HUES6 (cell line): ENCODE data around the gene PARN.
"Not testable (repeated sequence)": the region's sequence is repeated elsewhere in the genome, so short reads cannot be mapped to it uniquely, and the experiment has no call there.

ENCODE experiments used
- H3K27ac ChIP-seq: 2 replicates; pipeline ENCODE4 v1.7.0; 2013; ENCODE audit warnings: low read depth, mild to moderate bottlenecking, low read length, inconsistent platforms
- H3K27me3 ChIP-seq: 2 replicates; pipeline ENCODE4 v1.6.1; 2013; ENCODE audit warnings: low read length; ENCODE audit not compliant: control insufficient read depth, insufficient read depth
- H3K36me3 ChIP-seq: 2 replicates; pipeline ENCODE4 v1.6.1; 2013; ENCODE audit warnings: low read length; ENCODE audit not compliant: control insufficient read depth, insufficient read depth
- H3K4me1 ChIP-seq: 2 replicates; pipeline ENCODE4 v1.6.1; 2013; ENCODE audit warnings: low read length; ENCODE audit not compliant: control insufficient read depth, insufficient read depth
- H3K4me3 ChIP-seq: 2 replicates; pipeline ENCODE4 v1.5.1; 2013; ENCODE audit warnings: low read depth, low read length
- H3K9ac ChIP-seq: one replicate; pipeline ENCODE4 v1.6.1; 2013; ENCODE audit warnings: mild to moderate bottlenecking, low read length
- H3K9me3 ChIP-seq: 2 replicates; pipeline ENCODE4 v1.6.1; 2013; ENCODE audit warnings: low read depth, low read length; ENCODE audit not compliant: control insufficient read depth, insufficient read depth

Gene PARN

DNA sequence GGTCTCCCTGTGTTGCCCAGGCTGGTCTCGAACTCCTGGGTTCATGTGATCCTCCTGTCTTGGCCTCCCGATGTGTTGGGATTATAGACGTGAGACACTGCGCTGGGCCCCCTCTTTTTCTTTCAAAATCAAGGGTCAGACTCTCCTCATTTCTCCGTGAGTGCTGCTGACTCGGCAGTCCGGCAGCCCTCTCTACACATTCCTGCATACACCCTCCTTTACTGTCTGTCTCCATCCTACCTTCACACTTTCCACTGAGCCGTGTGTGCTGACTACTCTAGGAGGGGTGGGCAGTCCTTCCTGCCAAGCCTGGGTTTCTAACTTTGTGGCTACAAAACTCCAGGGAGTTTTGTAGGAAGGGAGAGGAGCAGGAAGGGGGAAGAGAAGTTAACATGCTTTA is 195.2 kb downstream of the PARN start:
- no peak overlapping the region for H3K4me3 ChIP-seq

DNA sequence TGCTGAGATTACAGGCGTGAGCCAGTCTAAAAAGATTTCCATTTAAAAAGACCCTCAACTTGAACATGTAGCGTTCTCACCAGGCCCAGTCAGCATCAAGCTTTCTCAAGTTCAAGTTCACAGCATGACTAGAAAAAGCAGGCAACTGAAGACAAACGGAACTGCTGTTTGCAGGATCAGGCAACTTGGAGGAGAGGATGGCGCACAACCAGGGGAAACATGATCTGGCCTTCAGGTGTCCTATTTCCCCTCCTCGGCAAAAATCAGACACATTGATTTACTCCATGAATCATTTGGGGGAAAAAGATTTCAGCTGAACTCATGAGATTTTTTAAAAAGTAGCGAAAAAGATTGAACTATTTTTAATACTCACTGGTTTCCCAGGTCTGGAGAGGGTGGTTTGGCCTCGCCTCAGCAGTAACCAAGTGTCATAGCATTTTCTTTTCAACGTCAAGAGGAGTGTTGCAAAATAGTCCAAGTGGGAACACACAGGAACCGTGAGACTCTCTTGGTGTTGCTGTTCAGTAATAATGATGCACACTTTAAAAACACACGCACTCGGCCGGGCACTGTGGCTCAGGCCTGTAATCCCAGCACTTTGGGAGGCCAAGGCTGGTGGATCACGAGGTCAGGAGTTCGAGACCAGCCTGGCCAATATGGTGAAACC is 201.0 kb downstream of the PARN start:
- not testable (repeated sequence) for H3K9ac ChIP-seq, H3K4me1 ChIP-seq, H3K27me3 ChIP-seq, H3K36me3 ChIP-seq, H3K27ac ChIP-seq, H3K9me3 ChIP-seq, H3K4me3 ChIP-seq

More for the DNA sequence above, 195.2 kb downstream of the PARN start:
- H3K9me3 ChIP-seq = no peaks in the 10 kb centered on the region
- no peaks in the 10 kb centered on the region for H3K4me1 ChIP-seq
- no peak overlapping the region for H3K27ac ChIP-seq
- H3K27me3 ChIP-seq = no peaks in the 10 kb centered on the region
- no peak overlapping the region for H3K9ac ChIP-seq
- H3K36me3 ChIP-seq = 0 out of 2 replicates have a peak, but pooled peaks cover 8% of the 10 kb centered on the region

DNA sequence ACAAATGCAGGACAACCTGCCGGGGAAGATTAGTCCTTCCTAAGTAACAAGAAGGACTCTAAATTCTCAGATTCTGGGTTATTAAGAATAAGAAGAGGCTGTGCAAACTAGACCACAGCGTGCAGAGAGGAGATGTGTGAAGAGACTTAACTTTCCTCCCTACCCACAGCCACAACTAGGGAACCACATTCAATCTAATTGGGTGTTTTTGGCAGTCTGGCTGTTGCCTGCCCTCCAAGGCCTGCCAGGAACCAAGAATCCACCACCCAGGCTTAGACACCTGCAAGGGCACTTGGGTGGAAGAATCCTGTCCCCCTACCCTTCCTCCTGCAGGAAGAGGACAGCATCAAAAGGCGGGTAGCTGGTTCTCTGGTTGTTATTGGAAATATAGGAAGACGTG is 202.0 kb downstream of the PARN start:
- Histone ChIP-seq H3K4me3 (no peak overlapping the region), H3K27me3 (no peaks in the 10 kb centered on the region), H3K9me3 (no peaks in the 10 kb centered on the region), H3K4me1 (peaks cover 10% of the 10 kb centered on the region; the same call in 1 of the 2 replicates), H3K9ac (no peak overlapping the region), H3K36me3 (0 out of 2 replicates have a peak, but pooled peaks cover 1% of the 10 kb centered on the region), H3K27ac (no peak overlapping the region)

DNA sequence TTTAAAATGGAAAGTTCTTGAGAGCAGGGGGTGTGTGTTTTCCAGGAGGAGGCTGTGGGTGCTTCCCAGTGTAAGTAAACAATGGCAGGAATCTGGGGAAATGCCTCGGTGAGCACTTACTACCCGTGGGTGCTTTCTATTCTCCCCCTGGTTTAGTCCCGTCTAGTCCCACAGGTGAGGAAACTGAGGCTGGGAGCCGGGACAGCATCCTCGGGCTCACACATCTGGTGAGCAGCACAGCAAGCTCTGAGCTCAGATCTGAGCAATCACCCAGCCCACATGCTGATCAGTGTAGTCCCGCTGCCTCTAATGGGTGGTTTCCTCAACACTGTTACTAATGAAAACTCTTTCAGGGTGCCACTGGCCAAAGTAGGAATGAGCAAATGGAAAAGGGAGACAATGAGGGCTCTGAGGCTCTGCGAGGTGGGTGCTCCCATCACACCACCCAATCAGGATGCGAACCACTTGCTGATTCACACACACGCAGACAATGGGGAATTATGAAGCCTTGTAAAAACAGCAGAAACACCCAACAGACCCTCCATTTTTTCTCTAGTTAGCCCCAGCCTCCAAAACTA is 202.6 kb downstream of the PARN start:
- H3K27me3 ChIP-seq = no peaks in the 10 kb centered on the region
- H3K27ac ChIP-seq = no peak overlapping the region
- no peaks in the 10 kb centered on the region for H3K36me3 ChIP-seq
- peaks cover 10% of the 10 kb centered on the region; the same call in 1 of the 2 replicates for H3K4me1 ChIP-seq
- H3K4me3 ChIP-seq = no peak overlapping the region
- H3K9me3 ChIP-seq = no peaks in the 10 kb centered on the region
- no peak overlapping the region for H3K9ac ChIP-seq

DNA sequence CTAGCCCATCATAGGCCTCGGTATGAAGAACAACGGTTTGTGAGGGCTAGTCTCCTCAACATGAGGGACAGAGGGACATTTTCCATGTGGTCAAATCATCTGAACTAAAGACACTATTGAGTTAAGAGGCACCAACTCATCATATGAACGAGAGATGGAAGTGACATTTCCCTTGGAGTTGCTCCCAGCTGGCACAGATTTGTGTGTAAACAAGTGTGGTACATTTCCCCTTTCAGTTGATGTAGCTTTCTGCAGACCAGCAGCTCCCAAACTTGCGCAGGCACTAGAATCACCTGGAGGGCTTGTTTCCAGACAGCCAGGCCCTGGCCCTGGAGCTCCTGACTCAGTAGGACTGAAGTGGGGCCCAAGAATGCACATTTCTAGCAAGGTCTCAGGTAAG is 205.5 kb downstream of the PARN start:
- no peaks in the 10 kb centered on the region for H3K27me3 ChIP-seq
- H3K4me3 ChIP-seq = no peak overlapping the region
- peaks cover 10% of the 10 kb centered on the region; the same call in 1 of the 2 replicates for H3K4me1 ChIP-seq
- no peak overlapping the region for H3K9ac ChIP-seq
- no peaks in the 10 kb centered on the region for H3K9me3 ChIP-seq
- no peak overlapping the region for H3K27ac ChIP-seq
- no peaks in the 10 kb centered on the region for H3K36me3 ChIP-seq

DNA sequence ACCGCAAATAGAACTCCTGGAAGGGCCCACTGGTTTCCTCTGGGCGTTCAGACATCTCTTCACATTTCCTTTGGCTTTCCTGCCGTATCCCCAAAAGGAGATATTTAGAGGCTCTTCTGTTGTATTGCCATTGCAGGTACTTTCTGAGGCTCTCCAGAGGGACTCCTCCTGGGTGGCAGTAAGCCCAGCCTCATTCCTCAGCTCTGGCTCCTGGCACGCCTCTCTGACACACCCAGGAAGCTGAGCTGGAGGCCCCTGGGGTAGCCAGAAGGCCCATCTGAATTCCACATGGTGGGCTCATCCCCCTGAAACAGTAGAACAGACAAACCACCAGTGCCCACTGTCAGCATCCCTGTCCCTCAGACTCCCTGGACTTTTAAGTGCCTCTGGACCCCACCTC is 206.7 kb downstream of the PARN start:
- Histone ChIP-seq H3K4me1 (peaks cover 10% of the 10 kb centered on the region; the same call in 1 of the 2 replicates), H3K9me3 (no peaks in the 10 kb centered on the region), H3K27me3 (no peaks in the 10 kb centered on the region), H3K27ac (no peak overlapping the region), H3K36me3 (no peaks in the 10 kb centered on the region), H3K4me3 (no peak overlapping the region), H3K9ac (no peak overlapping the region)

DNA sequence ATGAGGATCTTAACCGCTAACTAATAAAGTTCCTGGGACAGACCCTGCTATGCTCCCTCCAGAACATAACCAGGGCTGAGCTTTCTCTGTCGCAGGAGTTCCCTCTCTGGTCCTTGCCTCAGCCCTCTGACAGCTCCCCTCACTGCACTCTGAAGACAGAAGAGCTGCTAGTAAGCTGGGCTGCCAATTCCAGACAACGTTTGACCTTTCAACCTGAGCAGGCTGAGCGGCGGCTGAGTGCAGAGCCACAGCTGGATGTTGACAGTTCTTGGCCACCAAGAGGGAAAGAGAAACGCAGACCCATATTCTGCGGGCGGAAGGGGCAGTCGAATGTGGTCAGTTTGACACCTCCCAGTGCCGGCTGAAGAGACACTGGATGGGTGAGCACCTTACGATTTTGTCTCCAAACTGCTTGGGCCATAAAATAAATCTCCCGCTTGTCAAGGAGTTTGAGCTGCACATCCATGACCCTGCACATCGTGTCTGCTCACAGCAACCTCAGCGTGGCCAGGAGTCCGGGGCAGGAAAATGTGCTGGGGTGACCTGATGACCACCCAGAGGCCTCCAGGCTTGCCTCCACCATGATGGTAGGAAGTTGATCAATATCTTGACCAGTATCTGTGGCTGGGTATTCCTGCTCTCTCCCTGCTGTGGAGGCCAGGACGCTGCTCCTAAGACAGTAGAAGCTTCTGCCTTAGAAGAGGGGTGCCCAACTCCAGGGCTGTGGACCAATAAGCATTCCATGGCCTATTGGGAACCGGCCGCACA is 209.2 kb downstream of the PARN start:
- Histone ChIP-seq H3K27me3 (no peaks in the 10 kb centered on the region), H3K9me3 (no peaks in the 10 kb centered on the region), H3K27ac (no peak overlapping the region), H3K9ac (no peak overlapping the region), H3K4me3 (no peak overlapping the region), H3K36me3 (no peaks in the 10 kb centered on the region), H3K4me1 (no peaks in the 10 kb centered on the region)

DNA sequence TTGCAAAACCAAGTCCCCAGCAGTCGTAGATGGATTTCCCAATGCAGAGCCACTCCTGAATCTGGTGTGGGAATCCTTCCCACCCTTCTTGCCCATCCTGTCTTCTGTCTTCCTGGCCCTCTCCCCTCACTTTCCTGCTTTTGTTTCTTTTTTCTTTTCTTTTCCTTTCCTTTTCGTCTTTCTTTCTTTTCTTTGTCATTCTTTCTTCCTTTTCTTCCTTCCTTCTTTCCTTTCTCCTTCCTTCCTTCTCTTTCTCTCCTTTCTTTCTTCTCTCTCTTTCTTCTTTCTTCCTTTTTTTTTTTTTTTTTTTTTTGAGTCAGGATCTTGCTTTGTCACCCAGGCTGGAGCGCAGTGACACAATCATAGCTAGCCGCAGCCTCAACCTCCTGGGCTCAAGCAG is 209.8 kb downstream of the PARN start:
- not testable (repeated sequence) for H3K9ac ChIP-seq, H3K27me3 ChIP-seq, H3K27ac ChIP-seq, H3K9me3 ChIP-seq, H3K36me3 ChIP-seq, H3K4me3 ChIP-seq, H3K4me1 ChIP-seq

DNA sequence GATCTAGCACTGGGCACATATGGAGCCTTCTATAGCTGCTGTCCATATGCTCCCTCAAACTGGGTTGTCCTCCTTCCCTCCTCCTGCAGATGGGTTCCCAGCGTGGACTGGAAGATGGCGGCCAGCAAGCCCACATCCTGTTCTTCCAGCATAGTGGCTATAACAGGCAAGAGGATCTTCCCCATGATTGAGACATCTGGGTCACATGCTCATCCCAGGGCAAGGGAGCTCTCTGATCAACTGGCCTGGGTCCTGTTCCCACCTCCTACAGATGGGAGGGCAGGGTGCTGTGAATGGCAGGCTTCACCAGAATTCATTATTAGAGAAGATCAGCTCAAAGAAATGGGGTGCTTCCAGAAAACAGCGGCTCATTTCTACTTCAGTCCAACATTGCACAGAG is 210.2 kb downstream of the PARN start:
- no peak overlapping the region for H3K9ac ChIP-seq
- no peak overlapping the region for H3K4me3 ChIP-seq
- H3K27me3 ChIP-seq = no peaks in the 10 kb centered on the region
- no peaks in the 10 kb centered on the region for H3K9me3 ChIP-seq
- H3K4me1 ChIP-seq = no peaks in the 10 kb centered on the region
- H3K36me3 ChIP-seq = no peaks in the 10 kb centered on the region
- no peak overlapping the region for H3K27ac ChIP-seq

DNA sequence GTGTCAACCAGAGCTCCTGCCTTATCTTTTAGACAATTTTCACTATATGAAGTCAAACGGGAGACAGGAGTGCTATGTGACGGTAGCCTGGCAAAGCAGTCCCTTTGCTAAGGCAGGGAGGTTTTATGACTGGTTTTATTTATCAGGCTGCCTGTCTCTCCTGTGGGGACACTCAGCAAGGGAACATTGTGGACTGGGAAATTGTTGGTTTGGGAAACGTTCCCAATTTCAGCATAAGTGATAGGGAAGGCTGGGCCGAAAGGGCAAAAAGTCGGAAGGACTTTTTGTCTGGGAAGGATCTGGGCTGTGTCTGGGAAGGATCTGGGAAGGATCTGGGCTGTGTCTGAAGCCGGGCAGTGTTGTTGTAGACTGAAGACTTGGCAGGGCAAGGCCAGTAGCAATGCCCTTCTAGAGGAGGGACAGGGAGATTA is 211.2 kb downstream of the PARN start:
- H3K9me3 ChIP-seq = no peaks in the 10 kb centered on the region
- H3K36me3 ChIP-seq = no peaks in the 10 kb centered on the region
- no peaks in the 10 kb centered on the region for H3K27me3 ChIP-seq
- H3K27ac ChIP-seq = no peak overlapping the region
- H3K4me3 ChIP-seq = no peak overlapping the region
- no peak overlapping the region for H3K9ac ChIP-seq
- H3K4me1 ChIP-seq = no peaks in the 10 kb centered on the region

DNA sequence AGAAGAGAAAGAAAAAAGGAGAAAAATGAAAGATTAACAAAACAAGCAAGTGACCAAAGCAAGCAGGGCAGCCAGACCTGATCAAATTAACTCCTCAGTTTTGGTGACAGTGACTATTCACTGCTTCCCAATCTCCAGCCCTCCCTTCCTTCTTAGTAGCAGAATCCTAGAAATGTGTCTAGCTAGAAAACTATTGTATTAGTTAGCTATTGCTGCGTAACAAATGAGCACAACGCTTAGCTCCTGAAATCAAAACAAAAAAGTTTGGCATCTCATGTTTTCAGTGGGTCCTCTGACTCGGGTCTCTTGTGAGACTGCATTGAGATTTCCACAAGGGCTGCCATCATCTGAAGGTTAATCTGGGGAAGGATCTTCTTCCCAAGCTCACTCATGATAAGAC is 213.9 kb downstream of the PARN start:
- Histone ChIP-seq H3K4me3 (no peak overlapping the region), H3K27me3 (no peaks in the 10 kb centered on the region)

More for the DNA sequence above, 213.9 kb downstream of the PARN start:
- Histone ChIP-seq H3K27ac (no peak overlapping the region), H3K9me3 (no peaks in the 10 kb centered on the region), H3K36me3 (no peaks in the 10 kb centered on the region), H3K4me1 (no peaks in the 10 kb centered on the region), H3K9ac (no peak overlapping the region)
